Esophagus (tissue), 2 donors: ENCODE results near the gene PDLIM7. TPM values are rescaled to one million over a fixed set of nuclear protein-coding genes. Genes with fewer than 3 reads are reported as not detected.

Experiments
- H3K27ac ChIP-seq, 2 donors: one replicate each; pipeline ENCODE4 v1.5.1; 2013; ENCODE audit warnings: low read depth in 2 of 2, mild to moderate bottlenecking in 2 of 2, inconsistent platforms in 1 of 2, low read length in 1 of 2, moderate library complexity in 1 of 2
- H3K27me3 ChIP-seq, 2 donors: one replicate each; pipeline ENCODE4 v1.6.1; 2013; ENCODE audit warnings: low read length in 2 of 2, control low read depth in 1 of 2, mild to moderate bottlenecking in 1 of 2; ENCODE audit not compliant: insufficient read depth in 2 of 2, control insufficient read depth in 1 of 2
- H3K36me3 ChIP-seq, 2 donors: one replicate each; pipeline ENCODE4 v1.6.1; 2013; ENCODE audit warnings: low read length in 1 of 2; ENCODE audit not compliant: control insufficient read depth in 2 of 2, insufficient read depth in 2 of 2
- H3K4me1 ChIP-seq, 2 donors: one replicate each; pipeline ENCODE4 v1.6.1; 2013; ENCODE audit warnings: low read length in 1 of 2; ENCODE audit not compliant: control insufficient read depth in 2 of 2, insufficient read depth in 2 of 2
- H3K4me3 ChIP-seq, 2 donors: one replicate each; pipeline ENCODE4 v1.5.1; 2013; ENCODE audit warnings: low read length in 2 of 2, mild to moderate bottlenecking in 2 of 2, low read depth in 1 of 2, moderate library complexity in 1 of 2
- H3K9me3 ChIP-seq, 2 donors: one replicate each; pipeline ENCODE4 v1.6.1; 2013; ENCODE audit warnings: mild to moderate bottlenecking in 2 of 2, low read depth in 1 of 2, low read length in 1 of 2, moderate library complexity in 1 of 2; ENCODE audit not compliant: control insufficient read depth in 2 of 2, insufficient read depth in 1 of 2
- WGBS, 2 donors: extraction: QIAGEN DNeasy Blood & Tissue Kit; methylation state at CpG; one replicate each; pipeline ENCODE4 v1.1.7; 2013; 5-methylcytosine and 5-hydroxymethylcytosine counted together
- polyA plus RNA-seq, 2 donors: library from polyadenylated mRNA; stranded (reverse); fragments of 200-250 nt; gene quantifications; one replicate each; pipeline ENCODE4 v1.2.3, GENCODE V29; 2013
- donor health status: healthy with polysubstance abuse.
- donor health status: Bipolar disorder and iron deficiency.

PDLIM7 gene
- polyA plus RNA-seq, 2 donors: 65.4 to 102 TPM

DNA sequence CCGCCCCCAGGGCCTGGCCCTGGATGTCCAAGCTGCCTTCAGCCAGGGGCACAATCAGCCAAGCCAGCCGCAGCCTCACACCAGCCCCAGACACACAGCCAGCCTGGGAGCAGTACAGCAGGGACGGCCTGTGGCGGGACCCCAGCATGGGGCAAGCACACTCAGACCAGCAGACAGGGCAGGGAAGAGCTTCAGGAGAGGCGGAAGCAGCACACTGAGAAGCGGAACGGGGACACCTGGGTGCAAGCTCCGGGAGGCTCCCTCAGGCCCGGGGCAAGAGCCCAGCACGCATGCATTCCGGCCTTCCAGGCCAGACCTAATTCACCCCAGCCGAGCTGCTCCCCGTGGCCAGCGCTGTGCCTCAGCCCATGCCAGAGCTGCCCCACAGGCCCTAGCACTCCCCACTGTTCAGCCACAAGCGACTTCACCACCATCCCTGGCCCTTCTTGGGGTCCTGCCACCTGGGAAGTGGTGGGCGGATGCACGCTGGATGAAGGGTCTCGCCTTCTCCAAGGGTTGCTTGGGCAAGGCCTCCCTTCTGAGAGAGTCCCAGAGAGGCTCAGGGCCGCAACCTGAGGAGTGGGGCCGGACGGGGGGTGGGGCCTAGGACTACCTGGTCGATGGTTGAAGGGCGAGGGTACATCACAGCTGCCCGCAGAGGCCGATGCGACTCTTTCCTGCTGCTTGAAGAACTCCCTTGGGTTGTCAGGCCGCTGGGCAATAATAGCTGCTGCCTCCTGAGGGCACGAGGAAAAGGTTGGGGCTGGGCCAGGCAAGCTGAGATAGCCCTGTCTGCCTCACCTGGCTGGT lies 37.4 kb downstream of the PDLIM7 start:
- Histone ChIP-seq H3K4me3 (no peak overlapping the region), H3K27ac (no peak overlapping the region), H3K4me1 (no peaks in the 10 kb centered on the region), H3K36me3 (peaks cover 3% of the 10 kb centered on the region in 2 donors), H3K27me3 (no peaks in the 10 kb centered on the region), H3K9me3 (no peaks in the 10 kb centered on the region)
- 91 to 92% methylated on average over 28 of the region's 28 CpGs for WGBS, 2 donors

DNA sequence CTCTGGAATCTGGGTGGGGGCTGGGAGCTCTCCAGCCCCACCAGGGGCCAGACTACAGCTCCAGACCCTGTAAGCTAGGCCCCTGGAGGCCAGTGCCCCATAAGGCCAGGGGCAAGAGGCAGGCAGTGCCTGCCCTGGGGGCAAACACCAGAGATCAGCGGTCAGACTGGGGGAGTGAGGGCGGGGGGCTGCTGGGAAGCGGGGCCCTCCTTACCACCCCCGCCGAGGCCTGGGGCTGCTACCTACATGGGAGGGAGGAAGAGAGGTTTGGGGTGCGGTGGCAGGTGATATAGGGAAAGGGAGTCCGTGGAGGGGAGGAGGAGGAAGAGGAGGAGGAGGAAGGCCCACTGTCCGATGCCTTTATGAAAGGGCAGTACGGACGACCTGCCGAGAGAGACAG lies 38.0 kb downstream of the PDLIM7 start:
- 86 to 90% methylated on average over 11 of the region's 11 CpGs for WGBS, 2 donors
- Histone ChIP-seq H3K27ac (no peak overlapping the region), H3K36me3 (peaks cover 3% of the 10 kb centered on the region in 2 donors)

DNA sequence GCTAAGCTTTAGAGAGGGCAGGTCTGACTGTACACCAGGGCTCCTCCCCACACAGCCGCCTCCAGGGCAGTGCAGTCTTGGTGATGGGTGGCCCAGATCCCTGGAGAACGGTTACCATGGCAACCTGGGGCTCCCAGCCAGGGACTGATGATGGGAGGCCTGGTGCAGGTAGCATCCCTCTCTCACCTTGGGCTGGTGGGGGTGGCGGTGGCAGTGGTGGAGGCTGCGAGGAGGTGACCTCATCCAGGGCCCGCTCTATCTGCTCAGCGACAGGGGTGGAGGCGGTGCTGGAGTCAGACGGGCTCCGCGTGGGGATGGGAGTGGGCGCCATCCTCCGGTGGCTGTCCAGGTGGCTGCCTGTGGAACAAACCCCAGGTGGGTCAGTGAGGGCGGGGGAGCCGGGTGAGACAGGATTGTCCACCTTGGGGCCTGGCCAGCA lies 38.5 kb downstream of the PDLIM7 start:
- Histone ChIP-seq H3K27ac (no peak overlapping the region), H3K27me3 (no peaks in the 10 kb centered on the region), H3K36me3 (peaks cover 3% of the 10 kb centered on the region in 2 donors), H3K4me3 (no peak overlapping the region), H3K4me1 (peaks cover 0 to 6% of the 10 kb centered on the region in 2 donors), H3K9me3 (no peaks in the 10 kb centered on the region)
- WGBS, 2 donors: 85 to 88% methylated on average over 14 of the region's 14 CpGs

More for the DNA sequence above, 38.0 kb downstream of the PDLIM7 start:
- Histone ChIP-seq H3K4me1 (peaks cover 0 to 4% of the 10 kb centered on the region in 2 donors), H3K27me3 (no peaks in the 10 kb centered on the region), H3K4me3 (no peak overlapping the region), H3K9me3 (no peaks in the 10 kb centered on the region)

GRCh38 chr5:177457852-177458681 lies 39.3 kb downstream of the PDLIM7 start:
- WGBS, 2 donors: 82 to 85% methylated on average over 20 of the region's 20 CpGs
- Histone ChIP-seq H3K27ac (no peak overlapping the region), H3K36me3 (peaks cover 3% of the 10 kb centered on the region in 2 donors), H3K4me3 (no peak overlapping the region), H3K9me3 (no peaks in the 10 kb centered on the region), H3K27me3 (no peaks in the 10 kb centered on the region), H3K4me1 (peaks cover 0 to 13% of the 10 kb centered on the region in 2 donors)

DNA sequence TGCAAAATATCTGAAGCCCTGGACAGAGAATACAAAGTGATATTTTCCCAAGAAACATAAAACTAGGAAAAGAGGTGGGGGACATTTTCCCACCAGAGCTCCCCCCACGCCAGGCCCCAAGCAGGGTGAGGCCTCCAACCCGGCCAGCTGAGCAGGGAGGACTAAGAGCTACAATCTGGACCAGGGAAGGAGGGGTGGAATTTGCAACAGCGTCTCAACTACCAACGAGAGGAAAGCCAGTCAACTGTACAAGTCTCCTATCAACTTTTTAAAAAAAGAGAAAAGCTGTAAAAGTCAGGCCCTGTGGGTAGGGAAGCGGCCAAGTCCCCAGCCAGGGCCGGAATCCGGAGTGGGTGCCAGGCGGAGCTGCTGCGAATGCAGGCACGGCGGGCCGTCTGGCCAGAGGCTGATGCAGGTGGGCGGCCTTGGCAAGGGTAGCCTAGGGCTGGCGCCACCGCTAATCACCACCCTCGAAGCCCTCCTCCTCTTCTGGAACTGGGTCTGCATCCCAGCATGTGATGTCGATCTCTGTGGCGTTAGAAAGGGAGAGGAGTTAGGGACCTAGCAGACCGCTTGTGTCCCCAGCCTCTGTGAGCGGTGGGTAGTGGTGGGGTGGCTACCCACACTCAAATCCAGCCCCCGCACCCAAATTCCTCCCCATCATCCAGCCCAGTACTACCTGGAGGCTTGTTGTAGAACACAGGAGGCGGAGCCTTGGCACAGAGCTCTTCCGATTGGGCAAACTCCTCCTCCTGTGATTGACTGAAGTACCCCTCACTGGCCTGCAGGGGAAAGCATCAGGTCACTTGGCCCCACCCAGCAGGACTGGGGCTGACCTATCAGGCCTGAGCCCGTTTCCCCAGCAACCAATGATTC lies 40.2 kb downstream of the PDLIM7 start:
- Histone ChIP-seq H3K36me3 (peaks cover 3% of the 10 kb centered on the region in 2 donors), H3K4me1 (peaks cover 0 to 17% of the 10 kb centered on the region in 2 donors), H3K4me3 (no peak overlapping the region), H3K27ac (peak overlapping the region in 1 of 2 donors; percentile 66), H3K9me3 (no peaks in the 10 kb centered on the region), H3K27me3 (no peaks in the 10 kb centered on the region)
- 63 to 68% methylated on average over 24 of the region's 24 CpGs for WGBS, 2 donors

DNA sequence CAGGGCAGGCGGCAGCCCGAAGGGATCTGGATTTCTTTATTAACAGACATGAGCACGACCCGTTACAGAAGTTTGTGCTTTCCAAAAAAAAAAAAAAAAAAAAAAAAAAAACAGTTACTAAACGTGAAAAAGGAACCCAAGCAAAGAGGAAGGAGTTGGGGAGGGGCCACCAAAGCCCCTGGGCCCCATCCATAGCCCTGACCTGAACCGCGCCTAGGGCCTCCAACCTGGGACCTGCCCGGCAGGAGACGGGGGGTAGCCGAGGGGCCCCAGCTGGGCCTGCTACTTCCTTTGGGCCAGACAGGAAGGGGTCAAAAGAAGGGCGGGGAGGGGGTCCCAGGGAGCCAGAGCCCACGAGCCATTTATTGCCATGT lies 40.8 kb downstream of the PDLIM7 start:
- Histone ChIP-seq H3K4me1 (peaks cover 0 to 21% of the 10 kb centered on the region in 2 donors), H3K4me3 (no peak overlapping the region), H3K27me3 (no peaks in the 10 kb centered on the region), H3K9me3 (no peaks in the 10 kb centered on the region), H3K36me3 (peaks cover 3% of the 10 kb centered on the region in 2 donors), H3K27ac (peak overlapping the region in 1 of 2 donors; percentile 19)
- WGBS, 2 donors: 25 to 26% methylated on average over 11 to 12 of the region's 12 CpGs

- peaks cover 3% of the 10 kb centered on the region in 2 donors for H3K36me3 ChIP-seq
- peak overlapping the region; percentile 81 to 84 for H3K27ac ChIP-seq
- H3K27me3 ChIP-seq: no peaks in the 10 kb centered on the region
- H3K4me1 ChIP-seq: peaks cover 0 to 21% of the 10 kb centered on the region in 2 donors
- no peaks in the 10 kb centered on the region for H3K9me3 ChIP-seq
- WGBS, 2 donors: 0 to 1% methylated on average over 73 to 76 of the region's 76 CpGs
- H3K4me3 ChIP-seq: peak overlapping the region; percentile 49 to 59
Measured at GRCh38 chr5:177455661-177456590, 41.5 kb downstream of the PDLIM7 start.

- Histone ChIP-seq H3K4me1 (peaks cover 0 to 21% of the 10 kb centered on the region in 2 donors), H3K27me3 (no peaks in the 10 kb centered on the region), H3K36me3 (peaks cover 3% of the 10 kb centered on the region in 2 donors), H3K9me3 (no peaks in the 10 kb centered on the region), H3K27ac (peak overlapping the region; percentile 81 to 84), H3K4me3 (peak overlapping the region; percentile 49 to 59)
- WGBS, 2 donors: 0 to 1% methylated on average over 75 to 80 of the region's 80 CpGs
Measured at GRCh38 chr5:177455036-177455660, 42.3 kb downstream of the PDLIM7 start.
